ENCODE data around the gene PRDM12.

GRCh38 chr9:130616451-130616850, 47.9 kb upstream of the PRDM12 start:
- TF ChIP-seq CTCF (IDR thresholded peaks at IDR 0.05 in 8 of 11, conservative IDR thresholded peaks at IDR 0.05 in 3 of 11): no peak
- TF ChIP-seq POLR2AphosphoS5 (IDR thresholded peaks at IDR 0.05): no peak

Measured in spleen (tissue), 7 donors.